Stimulated activated naive CD4-positive, alpha-beta T cell treated with Interleukin-2 at 50 U/mL for 16 hours (primary cell): Measurements from ENCODE around the gene KCTD18.

ENCODE experiments used
- DNase-seq: peaks from one replicate; lab custom pipeline; 2025; lab: John Stamatoyannopoulos, UW

Gene KCTD18

DNA sequence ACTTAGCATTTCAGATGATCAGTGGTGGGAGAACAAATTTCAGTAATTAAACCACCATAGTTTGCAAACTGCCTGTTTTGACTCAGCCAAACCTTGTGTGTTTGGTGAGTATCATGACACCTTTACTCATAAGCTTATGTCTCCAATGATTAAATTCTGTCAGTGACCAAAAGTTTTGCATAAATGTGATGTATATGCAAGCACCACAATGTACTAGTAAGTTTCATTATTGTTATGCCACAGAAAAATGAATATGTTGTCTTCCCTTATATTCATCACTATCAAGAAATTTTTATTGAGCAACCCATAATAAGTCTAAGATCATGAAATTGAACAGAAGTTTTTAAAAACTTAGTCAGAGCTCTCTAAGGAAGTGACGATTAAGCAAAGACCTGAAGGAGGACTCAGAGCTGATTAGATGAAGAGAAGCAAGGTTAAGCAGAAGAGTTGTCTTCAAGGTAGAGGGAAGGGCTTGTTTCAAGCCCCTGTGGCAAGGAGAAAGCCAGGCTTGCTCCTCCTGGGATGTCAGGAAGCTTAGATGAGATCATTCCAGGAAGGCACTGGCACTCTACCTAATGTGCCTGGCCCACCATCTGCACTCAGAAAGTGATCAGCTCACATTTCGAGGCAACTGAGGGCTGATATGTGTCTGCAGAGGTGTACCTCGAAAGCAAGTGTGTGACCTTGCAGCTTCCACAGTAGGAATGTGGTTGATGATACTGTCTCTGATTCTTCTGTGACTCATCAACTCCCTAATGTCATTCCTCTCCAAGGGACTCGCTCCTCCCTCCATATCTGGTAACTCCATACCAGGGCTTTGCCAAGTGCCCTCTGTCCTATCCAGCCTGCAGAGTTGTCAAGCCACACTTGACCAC is 54.7 kb downstream of the KCTD18 start:
- no peak for DNase-seq

- DNase-seq: no peak
Measured at GRCh38 chr2:200453853-200454534, 55.9 kb downstream of the KCTD18 start.

DNA sequence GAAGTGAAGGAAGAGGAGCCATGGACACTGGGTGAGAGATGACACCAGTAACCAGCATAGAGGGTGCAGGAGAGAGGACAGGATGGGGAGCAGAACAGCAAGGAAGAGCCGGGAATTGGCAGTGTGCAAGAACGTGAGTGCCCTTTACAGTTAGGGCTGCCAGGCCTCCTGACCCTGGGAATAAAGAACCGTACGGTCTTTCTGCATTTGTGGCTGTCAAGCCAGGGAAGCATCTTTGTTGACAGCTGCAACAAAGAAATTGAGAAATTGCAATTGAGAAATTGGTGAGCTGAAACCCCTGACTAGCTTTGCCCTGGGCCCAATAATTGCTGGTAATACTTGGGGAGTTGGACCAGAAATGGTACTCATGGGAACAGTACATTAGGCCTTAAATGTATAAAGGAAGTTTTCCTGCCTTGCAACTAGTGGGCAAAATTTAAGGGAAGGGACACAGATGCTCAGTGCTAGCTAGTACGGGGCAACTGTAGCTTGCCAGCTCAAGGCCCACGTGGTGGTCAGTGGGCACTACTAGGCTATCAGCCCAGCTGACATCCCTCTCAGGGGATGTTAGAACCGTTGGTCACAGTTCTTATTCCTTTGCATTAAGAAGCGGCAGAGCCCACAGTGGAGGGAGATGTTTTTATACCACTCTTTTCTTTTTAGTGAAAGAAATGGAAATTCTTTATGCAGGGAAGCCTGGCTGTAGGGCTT is 56.6 kb downstream of the KCTD18 start:
- no peak for DNase-seq

GRCh38 chr2:200452377-200452776 is 57.5 kb downstream of the KCTD18 start:
- DNase-seq: no peak

DNA sequence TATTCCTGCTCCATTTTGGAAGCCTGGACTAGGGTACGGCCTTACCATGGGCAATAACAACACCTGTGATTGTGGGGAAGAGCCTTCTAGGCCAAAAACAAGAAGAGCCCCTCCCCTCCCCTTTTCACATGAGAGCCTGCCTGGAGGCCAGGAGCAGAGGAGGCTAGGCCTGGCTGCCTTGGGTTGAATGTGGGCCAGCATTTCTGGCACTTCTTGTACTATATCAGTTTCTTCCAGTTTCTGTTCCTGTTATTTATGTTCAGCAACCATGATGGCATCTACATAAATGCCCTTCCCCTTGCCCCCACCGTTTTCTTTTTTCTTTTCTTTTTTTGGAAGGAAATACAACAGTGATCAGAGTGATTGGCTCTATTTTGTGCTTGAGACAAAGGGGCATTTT is 58.4 kb downstream of the KCTD18 start:
- DNase-seq: no peak

DNA sequence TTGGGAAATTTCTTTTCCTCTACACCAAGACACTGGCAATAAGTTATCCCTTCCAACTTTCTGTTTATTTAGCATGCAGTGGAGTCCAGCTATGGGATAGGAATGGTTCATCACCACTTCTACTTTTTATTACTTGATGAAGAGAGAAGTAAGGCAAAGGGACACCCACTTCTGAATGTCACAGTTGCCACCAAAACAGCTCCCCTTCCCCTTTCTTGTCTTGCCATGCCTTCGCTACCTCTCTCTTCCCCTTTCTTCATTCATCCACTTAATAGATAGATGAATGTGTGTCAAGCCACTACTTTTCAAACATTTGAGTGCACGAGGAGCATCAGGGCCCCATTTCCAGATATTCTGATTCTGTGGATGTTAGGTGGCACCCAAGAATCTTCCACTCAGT is 59.6 kb downstream of the KCTD18 start:
- no peak for DNase-seq

- no peak for DNase-seq
Measured at GRCh38 chr2:200449149-200449548, 60.7 kb downstream of the KCTD18 start.

GRCh38 chr2:200448455-200448854 is 61.4 kb downstream of the KCTD18 start:
- no peak for DNase-seq

GRCh38 chr2:200447139-200447855 is 62.6 kb downstream of the KCTD18 start:
- DNase-seq: no peak

- DNase-seq: no peak
Measured at GRCh38 chr2:200446612-200447011, 63.3 kb downstream of the KCTD18 start.

- DNase-seq: no peak
Measured at GRCh38 chr2:200445284-200445683, 64.6 kb downstream of the KCTD18 start.

GRCh38 chr2:200444530-200444929 is 65.3 kb downstream of the KCTD18 start:
- DNase-seq: no peak

DNA sequence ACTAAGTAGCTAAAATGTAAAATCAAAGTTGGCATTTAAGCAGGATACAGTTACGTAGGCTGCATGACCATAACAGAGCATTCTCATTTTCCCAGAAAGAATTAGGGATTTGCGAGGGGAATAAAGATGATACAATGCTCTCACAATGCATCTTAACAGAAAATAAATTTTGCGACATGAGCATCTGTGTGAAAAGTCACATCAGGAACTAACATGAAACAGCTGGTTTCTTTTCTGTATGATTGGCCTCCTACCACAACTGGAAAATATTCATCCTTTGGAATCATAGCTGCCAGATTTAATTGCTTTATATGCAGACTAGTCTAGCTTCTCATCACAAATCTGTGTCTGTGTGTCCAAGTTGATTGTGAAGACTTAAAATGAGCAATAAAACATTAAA is 66.0 kb downstream of the KCTD18 start:
- DNase-seq: no peak

DNA sequence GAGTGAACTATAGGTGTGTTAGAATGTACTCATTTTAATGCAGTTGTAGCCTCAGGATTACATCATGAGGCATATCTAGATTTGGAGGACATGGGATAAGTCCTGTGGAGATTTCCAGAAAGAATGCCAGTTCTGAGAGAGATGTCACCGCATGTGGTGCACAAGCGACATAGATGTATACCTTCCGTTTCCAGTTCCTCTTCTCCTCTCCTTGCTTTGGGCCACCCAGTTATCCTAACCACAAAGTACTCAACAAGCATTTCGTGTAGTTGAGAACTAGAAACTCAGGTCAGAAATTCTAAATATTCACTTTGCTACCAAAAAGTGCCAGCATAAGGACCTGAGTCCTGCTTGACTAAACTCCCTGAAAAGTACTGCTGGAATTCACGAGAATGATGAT is 66.5 kb downstream of the KCTD18 start:
- no peak for DNase-seq

GRCh38 chr2:200442471-200442870 is 67.4 kb downstream of the KCTD18 start:
- DNase-seq: no peak

DNA sequence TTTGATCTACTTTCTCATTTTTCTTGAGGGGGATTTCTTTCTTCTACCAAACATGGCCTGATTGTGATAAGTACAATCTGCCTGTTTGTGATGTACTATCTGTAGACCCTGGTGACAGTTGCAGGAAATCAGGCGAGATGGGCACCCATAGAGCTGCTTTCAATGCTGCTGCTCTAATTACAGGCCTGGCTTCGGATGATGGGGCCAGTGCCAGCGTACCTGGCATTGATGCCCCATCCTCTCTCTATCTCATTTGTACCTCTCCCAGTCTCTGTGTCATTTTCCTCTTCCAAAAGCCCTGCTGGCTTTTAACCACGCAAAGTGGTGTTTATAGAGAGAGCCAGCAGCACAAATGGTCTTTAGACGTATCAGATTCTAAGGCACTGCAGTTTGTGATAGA is 69.9 kb downstream of the KCTD18 start:
- DNase-seq: no peak
